Liver (tissue), 9 donors: ENCODE measurements around the gene TSPYL4. TPM values are rescaled to one million over a fixed set of nuclear protein-coding genes. Genes with fewer than 3 reads are reported as not detected.

Experiments
- DNase-seq: peaks from one replicate; pipeline ENCODE4 v3.0.0-alpha.2; 2017; ENCODE audit warnings: low spot score
- H3K27ac ChIP-seq, 2 donors: one replicate each; pipeline ENCODE4 v1.7.0; 2013; ENCODE audit warnings: inconsistent platforms in 2 of 2, low read length in 2 of 2, control low read depth in 1 of 2, low read depth in 1 of 2, mild to moderate bottlenecking in 1 of 2
- H3K27me3 ChIP-seq, 4 donors: one replicate each; pipeline versions ENCODE4 v1.6.1 to v1.7.0; 2013; ENCODE audit warnings: low read length in 3 of 4, inconsistent platforms in 1 of 4, mild to moderate bottlenecking in 1 of 4, moderate library complexity in 1 of 4; ENCODE audit not compliant: control insufficient read depth in 4 of 4, insufficient read depth in 4 of 4
- H3K36me3 ChIP-seq, 4 donors: one replicate each; pipeline versions ENCODE4 v1.6.1 to v1.7.0; 2013; ENCODE audit warnings: low read length in 3 of 4, mild to moderate bottlenecking in 3 of 4, low read depth in 1 of 4, moderate library complexity in 1 of 4; ENCODE audit not compliant: control insufficient read depth in 4 of 4, insufficient read depth in 3 of 4
- H3K4me1 ChIP-seq, 4 donors: one replicate each; pipeline versions ENCODE4 v1.6.1 to v1.7.0; 2013; ENCODE audit warnings: low read length in 3 of 4, mild to moderate bottlenecking in 3 of 4, moderate library complexity in 1 of 4; ENCODE audit not compliant: control insufficient read depth in 4 of 4, insufficient read depth in 4 of 4
- H3K4me3 ChIP-seq, 3 donors: one replicate each; pipeline versions ENCODE4 v1.6.1 to v1.7.0; 2013; ENCODE audit warnings: low read length in 3 of 3, control low read depth in 1 of 3, low read depth in 1 of 3, mild to moderate bottlenecking in 1 of 3
- H3K9ac ChIP-seq, 2 donors: one replicate each; pipeline ENCODE4 v1.7.0; 2013; ENCODE audit warnings: low read length in 2 of 2, mild to moderate bottlenecking in 2 of 2, moderate library complexity in 2 of 2, control low read depth in 1 of 2, low read depth in 1 of 2
- H3K9me3 ChIP-seq, 4 donors: one replicate each; pipeline versions ENCODE4 v1.6.1 to v1.7.0; 2013; ENCODE audit warnings: low read length in 3 of 4; ENCODE audit not compliant: control insufficient read depth in 4 of 4
- EGR1 ChIP-seq, 2 donors: IDR thresholded peaks; 2 replicates each; pipeline ENCODE4 v1.6.1; 2016 to 2018; ENCODE audit warnings: antibody characterized with exemption in 2 of 2, low read depth in 2 of 2
- FOXA2 ChIP-seq: IDR thresholded peaks from 2 replicates; pipeline ENCODE4 v1.6.1; 2016; ENCODE audit warnings: antibody characterized with exemption
- HNF4A ChIP-seq, 2 donors: conservative IDR thresholded peaks; 2 replicates each; pipeline ENCODE4 v1.6.1; 2016; ENCODE audit warnings: antibody characterized with exemption in 2 of 2, mild to moderate bottlenecking in 2 of 2
- JUND ChIP-seq, 2 donors: IDR thresholded peaks; 2 replicates each; pipeline ENCODE4 v1.6.1; 2016; ENCODE audit warnings: antibody characterized with exemption in 2 of 2
- NR2F2 ChIP-seq: IDR thresholded peaks from 2 replicates; pipeline ENCODE4 v1.6.1; 2016; ENCODE audit warnings: antibody characterized with exemption
- SP1 ChIP-seq: IDR thresholded peaks from 2 replicates; pipeline ENCODE4 v1.6.1; 2018; ENCODE audit warnings: antibody characterized with exemption, mild to moderate bottlenecking
- TAF1 ChIP-seq: conservative IDR thresholded peaks from 2 replicates; pipeline ENCODE4 v1.6.1; 2016; ENCODE audit warnings: antibody characterized with exemption, mild to moderate bottlenecking
- YY1 ChIP-seq: IDR thresholded peaks from 2 replicates; pipeline ENCODE4 v1.6.1; 2016; ENCODE audit warnings: antibody characterized with exemption, mild to moderate bottlenecking
- WGBS: extraction: QIAGEN DNeasy Blood & Tissue Kit; methylation state at CpG from one replicate; pipeline ENCODE4 v1.1.7; 2013; 5-methylcytosine and 5-hydroxymethylcytosine counted together
- polyA plus RNA-seq, 2 donors: library from polyadenylated mRNA; stranded (reverse) in 1 of 2; unstranded in 1 of 2; fragments of 200-250 nt in 1 of 2; fragments of >200 nt in 1 of 2; fragmentation: Nextera tagmentation in 1 of 2; extraction: Ambion mirVana in 1 of 2; gene quantifications; one replicate each; pipeline versions ENCODE4 v1.2.1 to v1.2.3, GENCODE V29; 2013 to 2015
- total RNA-seq, 2 donors: library from RNA; depleted of rRNA; stranded (reverse); fragments of >200 nt; gene quantifications; one replicate each; pipeline ENCODE4 v1.2.3, GENCODE V29; 2014
- TF ChIP-seq, protein P1 (sequence below): IDR thresholded peaks from 2 replicates; pipeline ENCODE4 v1.6.1; 2016; ENCODE audit warnings: antibody characterized with exemption
- TF ChIP-seq, protein P2 (sequence below): fragments of 150-350 bp; IDR thresholded peaks from 2 replicates; pipeline ENCODE4 v1.5.1; 2017; ENCODE audit warnings: improper control_type of control experiment, low read depth, low read length; ENCODE audit not compliant: missing input control
- TF ChIP-seq, protein P3 (sequence below): IDR thresholded peaks from 2 replicates; pipeline ENCODE4 v1.6.1; 2016; ENCODE audit warnings: antibody characterized with exemption
- donor health status: healthy.
- donor health status: healthy.
- donor health status: healthy.
- donor health status: healthy.
- donor health status: healthy.

Gene TSPYL4
- total and polyA plus RNA-seq, 4 donors = 3.6 to 7.4 (median 3.8) TPM

GRCh38 chr6:116200619-116201249, 53.1 kb downstream of the TSPYL4 start:
- Histone ChIP-seq H3K4me1 (no peaks in the 10 kb centered on the region), H3K27ac (no peak overlapping the region), H3K4me3 (no peak overlapping the region), H3K9me3 (no peaks in the 10 kb centered on the region), H3K9ac (no peak overlapping the region), H3K27me3 (no peaks in the 10 kb centered on the region), H3K36me3 (no peaks in the 10 kb centered on the region)
- TF ChIP-seq, protein P1, sequence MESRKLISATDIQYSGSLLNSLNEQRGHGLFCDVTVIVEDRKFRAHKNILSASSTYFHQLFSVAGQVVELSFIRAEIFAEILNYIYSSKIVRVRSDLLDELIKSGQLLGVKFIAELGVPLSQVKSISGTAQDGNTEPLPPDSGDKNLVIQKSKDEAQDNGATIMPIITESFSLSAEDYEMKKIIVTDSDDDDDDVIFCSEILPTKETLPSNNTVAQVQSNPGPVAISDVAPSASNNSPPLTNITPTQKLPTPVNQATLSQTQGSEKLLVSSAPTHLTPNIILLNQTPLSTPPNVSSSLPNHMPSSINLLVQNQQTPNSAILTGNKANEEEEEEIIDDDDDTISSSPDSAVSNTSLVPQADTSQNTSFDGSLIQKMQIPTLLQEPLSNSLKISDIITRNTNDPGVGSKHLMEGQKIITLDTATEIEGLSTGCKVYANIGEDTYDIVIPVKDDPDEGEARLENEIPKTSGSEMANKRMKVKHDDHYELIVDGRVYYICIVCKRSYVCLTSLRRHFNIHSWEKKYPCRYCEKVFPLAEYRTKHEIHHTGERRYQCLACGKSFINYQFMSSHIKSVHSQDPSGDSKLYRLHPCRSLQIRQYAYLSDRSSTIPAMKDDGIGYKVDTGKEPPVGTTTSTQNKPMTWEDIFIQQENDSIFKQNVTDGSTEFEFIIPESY = no peak
- TF ChIP-seq TAF1 (no peak), HNF4A (conservative IDR thresholded peaks at IDR 0.05) (no peak), FOXA2 (no peak), YY1 (no peak), SP1 (no peak), NR2F2 (no peak), JUND (IDR thresholded peaks at IDR 0.05) (no peak), EGR1 (IDR thresholded peaks at IDR 0.05; ENCODE audit: low read depth in 2 of 2) (no peak)
- TF ChIP-seq, protein P2, sequence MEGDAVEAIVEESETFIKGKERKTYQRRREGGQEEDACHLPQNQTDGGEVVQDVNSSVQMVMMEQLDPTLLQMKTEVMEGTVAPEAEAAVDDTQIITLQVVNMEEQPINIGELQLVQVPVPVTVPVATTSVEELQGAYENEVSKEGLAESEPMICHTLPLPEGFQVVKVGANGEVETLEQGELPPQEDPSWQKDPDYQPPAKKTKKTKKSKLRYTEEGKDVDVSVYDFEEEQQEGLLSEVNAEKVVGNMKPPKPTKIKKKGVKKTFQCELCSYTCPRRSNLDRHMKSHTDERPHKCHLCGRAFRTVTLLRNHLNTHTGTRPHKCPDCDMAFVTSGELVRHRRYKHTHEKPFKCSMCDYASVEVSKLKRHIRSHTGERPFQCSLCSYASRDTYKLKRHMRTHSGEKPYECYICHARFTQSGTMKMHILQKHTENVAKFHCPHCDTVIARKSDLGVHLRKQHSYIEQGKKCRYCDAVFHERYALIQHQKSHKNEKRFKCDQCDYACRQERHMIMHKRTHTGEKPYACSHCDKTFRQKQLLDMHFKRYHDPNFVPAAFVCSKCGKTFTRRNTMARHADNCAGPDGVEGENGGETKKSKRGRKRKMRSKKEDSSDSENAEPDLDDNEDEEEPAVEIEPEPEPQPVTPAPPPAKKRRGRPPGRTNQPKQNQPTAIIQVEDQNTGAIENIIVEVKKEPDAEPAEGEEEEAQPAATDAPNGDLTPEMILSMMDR = no peak
- TF ChIP-seq, protein P3, sequence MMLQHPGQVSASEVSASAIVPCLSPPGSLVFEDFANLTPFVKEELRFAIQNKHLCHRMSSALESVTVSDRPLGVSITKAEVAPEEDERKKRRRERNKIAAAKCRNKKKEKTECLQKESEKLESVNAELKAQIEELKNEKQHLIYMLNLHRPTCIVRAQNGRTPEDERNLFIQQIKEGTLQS = no peak
- DNase-seq = no peak
- WGBS = 96% methylated on average over 3 of the region's 3 CpGs

Other genes starting within 250 kb of the TSPYL4 start
- 10 to 100 TPM in 1 of 2 donors, 1 to 10 TPM in 1; 5.7 to 26.8 TPM for gene FRK, start 193.2 kb downstream of the TSPYL4 start, total RNA-seq
- 1 to 10 TPM; 3.6 to 4.9 TPM for gene FRK, start 193.2 kb downstream of the TSPYL4 start, polyA plus RNA-seq
- 10 to 100 TPM; 10.4 to 24.2 TPM for gene NT5DC1, start 153.2 kb downstream of the TSPYL4 start, total RNA-seq
- 10 to 100 TPM; 22.3 to 31.4 TPM for gene NT5DC1, start 153.2 kb downstream of the TSPYL4 start, polyA plus RNA-seq
- not detected for gene COL10A1, start 127.9 kb downstream of the TSPYL4 start, total RNA-seq
- under 1 TPM; 0.01 to 0.15 TPM for gene COL10A1, start 127.9 kb downstream of the TSPYL4 start, polyA plus RNA-seq
- 10 to 100 TPM; 29.6 to 39.8 TPM for gene TSPYL1, start 25.9 kb upstream of the TSPYL4 start, total RNA-seq
- gene TSPYL1, start 25.9 kb upstream of the TSPYL4 start, polyA plus RNA-seq = 10 to 100 TPM; 25.1 to 30.8 TPM
- 10 to 100 TPM; 13.0 to 22.8 TPM for gene DSE, start 116.9 kb upstream of the TSPYL4 start, total RNA-seq
- 1 to 10 TPM; 5.5 to 6.1 TPM for gene DSE, start 116.9 kb upstream of the TSPYL4 start, polyA plus RNA-seq
- gene CALHM6, start 207.3 kb upstream of the TSPYL4 start, total RNA-seq = 10 to 100 TPM in 1 of 2 donors, 1 to 10 TPM in 1; 2.0 to 22.4 TPM
- gene CALHM6, start 207.3 kb upstream of the TSPYL4 start, polyA plus RNA-seq = 1 to 10 TPM; 5.2 to 7.3 TPM